Measurements from ENCODE around the gene TRDN.
"Not testable (repeated sequence)": the region's sequence is repeated elsewhere in the genome, so short reads cannot be mapped to it uniquely, and the experiment has no call there.

Gene TRDN

GRCh38 chr6:123562264-123562663, 74.5 kb downstream of the TRDN start:
- Histone ChIP-seq H3F3A (ENCODE audit: low read depth) (no peaks in the 10 kb centered on the region), H3K9ac (ENCODE audit: low read depth, low read length, poor library complexity, severe bottlenecking) (no peak overlapping the region), H3K4me3 (ENCODE audit: low read length, poor library complexity, severe bottlenecking) (no peak overlapping the region)

GRCh38 chr6:123559816-123560215, 76.9 kb downstream of the TRDN start:
- not testable (repeated sequence) for H3K9ac ChIP-seq (ENCODE audit: low read depth, low read length, poor library complexity, severe bottlenecking); H3K9me3 ChIP-seq (ENCODE audit: insufficient read depth, low read depth, low read length); H3K4me3 ChIP-seq (ENCODE audit: low read length, poor library complexity, severe bottlenecking); H3K4me2 ChIP-seq (ENCODE audit: low read depth, low read length, poor library complexity, severe bottlenecking); H3F3A ChIP-seq (ENCODE audit: low read depth); H3K9me2 ChIP-seq (replicated peaks; ENCODE audit: low read depth, low read length); H4K20me1 ChIP-seq (ENCODE audit: insufficient read depth, low read length, poor library complexity, severe bottlenecking); H3K27me3 ChIP-seq (ENCODE audit: insufficient read depth, low read length, poor library complexity, severe bottlenecking); H3K36me3 ChIP-seq (ENCODE audit: insufficient read depth, low read length); H2AFZ ChIP-seq (ENCODE audit: low read length); H3K79me2 ChIP-seq (ENCODE audit: insufficient read depth, low read length); H3K4me1 ChIP-seq (ENCODE audit: insufficient read depth, low read length, poor library complexity, severe bottlenecking)

More at GRCh38 chr6:123562264-123562663, 74.5 kb downstream of the TRDN start:
- Histone ChIP-seq H3K4me2 (ENCODE audit: low read depth, low read length, poor library complexity, severe bottlenecking) (no peak overlapping the region), H3K9me2 (replicated peaks; ENCODE audit: low read depth, low read length) (no peaks in the 10 kb centered on the region), H4K20me1 (ENCODE audit: insufficient read depth, low read length, poor library complexity, severe bottlenecking) (no peaks in the 10 kb centered on the region), H3K9me3 (ENCODE audit: insufficient read depth, low read depth, low read length) (no peaks in the 10 kb centered on the region), H2AFZ (ENCODE audit: low read length) (no peak overlapping the region), H3K27me3 (ENCODE audit: insufficient read depth, low read length, poor library complexity, severe bottlenecking) (no peaks in the 10 kb centered on the region), H3K79me2 (ENCODE audit: insufficient read depth, low read length) (no peaks in the 10 kb centered on the region), H3K36me3 (ENCODE audit: insufficient read depth, low read length) (no peaks in the 10 kb centered on the region), H3K4me1 (ENCODE audit: insufficient read depth, low read length, poor library complexity, severe bottlenecking) (no peaks in the 10 kb centered on the region)
- no peak for TF ChIP-seq EZH2phosphoT487 (IDR thresholded peaks at IDR 0.05; ENCODE audit: borderline replicate concordance)
- TF ChIP-seq CTCF (conservative IDR thresholded peaks at IDR 0.05; ENCODE audit: low read length) = no peak

- H3K4me1 ChIP-seq (ENCODE audit: insufficient read depth, low read length, poor library complexity, severe bottlenecking); H3K4me3 ChIP-seq (ENCODE audit: low read length, poor library complexity, severe bottlenecking); H3F3A ChIP-seq (ENCODE audit: low read depth); H3K79me2 ChIP-seq (ENCODE audit: insufficient read depth, low read length); H3K36me3 ChIP-seq (ENCODE audit: insufficient read depth, low read length); H3K27me3 ChIP-seq (ENCODE audit: insufficient read depth, low read length, poor library complexity, severe bottlenecking); H3K4me2 ChIP-seq (ENCODE audit: low read depth, low read length, poor library complexity, severe bottlenecking); H4K20me1 ChIP-seq (ENCODE audit: insufficient read depth, low read length, poor library complexity, severe bottlenecking); H3K9ac ChIP-seq (ENCODE audit: low read depth, low read length, poor library complexity, severe bottlenecking); H3K9me2 ChIP-seq (replicated peaks; ENCODE audit: low read depth, low read length); H2AFZ ChIP-seq (ENCODE audit: low read length); H3K9me3 ChIP-seq (ENCODE audit: insufficient read depth, low read depth, low read length): not testable (repeated sequence)
These were observed 79.3 kb downstream of the TRDN start for GRCh38 chr6:123557474-123557873.

GRCh38 chr6:123551939-123552707, 84.6 kb downstream of the TRDN start:
- no peak for TF ChIP-seq CTCF (conservative IDR thresholded peaks at IDR 0.05; ENCODE audit: low read length)
- no peak for TF ChIP-seq EZH2phosphoT487 (IDR thresholded peaks at IDR 0.05; ENCODE audit: borderline replicate concordance)
- Histone ChIP-seq H3K36me3 (ENCODE audit: insufficient read depth, low read length) (no peaks in the 10 kb centered on the region), H3F3A (ENCODE audit: low read depth) (no peaks in the 10 kb centered on the region), H3K9ac (ENCODE audit: low read depth, low read length, poor library complexity, severe bottlenecking) (no peak overlapping the region), H3K4me1 (ENCODE audit: insufficient read depth, low read length, poor library complexity, severe bottlenecking) (no peaks in the 10 kb centered on the region), H3K27me3 (ENCODE audit: insufficient read depth, low read length, poor library complexity, severe bottlenecking) (no peaks in the 10 kb centered on the region), H3K79me2 (ENCODE audit: insufficient read depth, low read length) (no peaks in the 10 kb centered on the region), H3K9me3 (ENCODE audit: insufficient read depth, low read depth, low read length) (peaks cover 2% of the 10 kb centered on the region; the same call in 1 of the 2 replicates), H4K20me1 (ENCODE audit: insufficient read depth, low read length, poor library complexity, severe bottlenecking) (no peaks in the 10 kb centered on the region), H2AFZ (ENCODE audit: low read length) (no peak overlapping the region), H3K4me2 (ENCODE audit: low read depth, low read length, poor library complexity, severe bottlenecking) (no peak overlapping the region), H3K4me3 (ENCODE audit: low read length, poor library complexity, severe bottlenecking) (no peak overlapping the region), H3K9me2 (replicated peaks; ENCODE audit: low read depth, low read length) (no peaks in the 10 kb centered on the region)
